ENCODE results near the gene ZNF3.

DNA sequence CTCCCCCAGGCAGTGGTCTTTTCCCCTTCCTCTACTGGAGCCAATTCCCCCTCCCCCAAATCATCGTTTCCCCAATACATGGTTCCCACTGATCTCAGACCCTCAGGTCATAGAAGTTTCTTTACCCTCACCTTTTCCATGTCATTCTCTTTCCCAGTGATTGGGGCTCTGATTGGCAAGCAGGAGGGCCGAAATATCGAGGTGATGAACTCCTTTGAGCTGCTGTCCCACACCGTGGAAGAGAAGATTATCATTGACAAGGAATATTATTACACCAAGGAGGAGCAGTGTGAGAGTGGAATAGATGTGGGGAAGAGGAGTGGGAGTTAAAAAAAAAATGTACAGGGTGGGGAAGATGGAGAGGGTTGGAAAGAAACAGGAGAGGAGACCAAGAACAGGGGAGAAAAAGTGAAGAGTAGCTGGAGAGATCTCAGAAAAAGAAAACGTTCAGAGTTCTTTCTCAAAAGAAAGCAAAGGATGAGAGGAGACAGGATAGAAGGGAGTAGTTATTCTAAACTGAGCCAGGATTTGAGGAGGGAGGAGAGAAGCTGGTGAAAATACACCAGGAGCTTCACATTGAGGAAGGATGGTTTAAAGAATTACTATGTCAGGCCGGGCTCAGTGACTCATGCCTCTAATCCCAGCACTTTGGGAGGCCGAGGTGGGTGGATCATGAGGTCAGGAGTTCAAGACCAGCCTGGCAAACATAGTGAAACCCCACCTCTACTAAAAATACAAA is 8.1 kb upstream of the ZNF3 start:
- TF ChIP-seq, protein P1, sequence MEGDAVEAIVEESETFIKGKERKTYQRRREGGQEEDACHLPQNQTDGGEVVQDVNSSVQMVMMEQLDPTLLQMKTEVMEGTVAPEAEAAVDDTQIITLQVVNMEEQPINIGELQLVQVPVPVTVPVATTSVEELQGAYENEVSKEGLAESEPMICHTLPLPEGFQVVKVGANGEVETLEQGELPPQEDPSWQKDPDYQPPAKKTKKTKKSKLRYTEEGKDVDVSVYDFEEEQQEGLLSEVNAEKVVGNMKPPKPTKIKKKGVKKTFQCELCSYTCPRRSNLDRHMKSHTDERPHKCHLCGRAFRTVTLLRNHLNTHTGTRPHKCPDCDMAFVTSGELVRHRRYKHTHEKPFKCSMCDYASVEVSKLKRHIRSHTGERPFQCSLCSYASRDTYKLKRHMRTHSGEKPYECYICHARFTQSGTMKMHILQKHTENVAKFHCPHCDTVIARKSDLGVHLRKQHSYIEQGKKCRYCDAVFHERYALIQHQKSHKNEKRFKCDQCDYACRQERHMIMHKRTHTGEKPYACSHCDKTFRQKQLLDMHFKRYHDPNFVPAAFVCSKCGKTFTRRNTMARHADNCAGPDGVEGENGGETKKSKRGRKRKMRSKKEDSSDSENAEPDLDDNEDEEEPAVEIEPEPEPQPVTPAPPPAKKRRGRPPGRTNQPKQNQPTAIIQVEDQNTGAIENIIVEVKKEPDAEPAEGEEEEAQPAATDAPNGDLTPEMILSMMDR (conservative IDR thresholded peaks at IDR 0.05; ENCODE audit: low read length) = no peak
- no peak for TF ChIP-seq EZH2phosphoT487 (IDR thresholded peaks at IDR 0.05; ENCODE audit: borderline replicate concordance)
